ENCODE measurements around the gene STON2. TPM values are rescaled to one million over a fixed set of nuclear protein-coding genes. Genes with fewer than 3 reads are reported as not detected.

STON2 gene
- total and polyA plus RNA-seq, 2 experiments from 2014 or later, result 5.0 to 22.7 TPM

DNA sequence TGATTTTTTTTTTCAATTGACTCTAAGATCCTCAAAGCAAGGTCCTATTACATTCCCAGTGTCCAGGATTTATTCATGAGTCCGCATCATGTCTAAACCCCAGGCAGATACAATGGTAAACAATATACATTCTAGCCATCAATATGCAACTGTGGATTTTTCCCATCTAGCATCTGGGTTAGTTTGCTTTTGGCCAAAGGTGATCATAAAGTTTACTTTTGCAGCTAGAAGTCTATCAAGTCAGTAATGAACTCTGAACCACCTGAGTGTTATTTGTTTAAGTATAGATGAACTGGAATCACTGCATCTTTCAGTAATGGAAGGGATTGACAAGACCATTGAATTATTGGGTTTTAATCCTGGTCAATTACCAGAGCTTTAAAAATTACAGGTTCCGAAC, 80.8 kb downstream of the STON2 start:
- H3K4me3 ChIP-seq, result no peak overlapping the region
- no peaks in the 10 kb centered on the region for H3K27me3 ChIP-seq
- WGBS (ENCODE audit: low lambda C conversion rate, missing lambda C conversion rate), result 90% methylated on average over 2 of the region's 2 CpGs
- H2AFZ ChIP-seq, result no peak overlapping the region
- H3K4me2 ChIP-seq, result no peak overlapping the region
- DNase-seq (ENCODE audit: low spot score), result no peak
- H3K36me3 ChIP-seq (replicated peaks; ENCODE audit: insufficient read depth, low read depth), result no peaks in the 10 kb centered on the region
- H3K27ac ChIP-seq, result peak overlapping the region; percentile 33
- H3K9me3 ChIP-seq (ENCODE audit: low read depth), result no peaks in the 10 kb centered on the region
- peaks cover 22% of the 10 kb centered on the region for H3K4me1 ChIP-seq (ENCODE audit: insufficient read depth)
- H3K79me2 ChIP-seq, result peaks cover 61% of the 10 kb centered on the region
- no peaks in the 10 kb centered on the region for H4K20me1 ChIP-seq (ENCODE audit: insufficient read depth, poor library complexity, severe bottlenecking)
- H3K9me2 ChIP-seq (replicated peaks; ENCODE audit: insufficient read depth), result no peaks in the 10 kb centered on the region
- TF ChIP-seq EZH2phosphoT487 (IDR thresholded peaks at IDR 0.05; ENCODE audit: low read depth, severe bottlenecking, unreplicated experiment) (no peak), EZH2 (IDR thresholded peaks at IDR 0.05; ENCODE audit: borderline replicate concordance) (no peak)
- TF ChIP-seq, protein P1, sequence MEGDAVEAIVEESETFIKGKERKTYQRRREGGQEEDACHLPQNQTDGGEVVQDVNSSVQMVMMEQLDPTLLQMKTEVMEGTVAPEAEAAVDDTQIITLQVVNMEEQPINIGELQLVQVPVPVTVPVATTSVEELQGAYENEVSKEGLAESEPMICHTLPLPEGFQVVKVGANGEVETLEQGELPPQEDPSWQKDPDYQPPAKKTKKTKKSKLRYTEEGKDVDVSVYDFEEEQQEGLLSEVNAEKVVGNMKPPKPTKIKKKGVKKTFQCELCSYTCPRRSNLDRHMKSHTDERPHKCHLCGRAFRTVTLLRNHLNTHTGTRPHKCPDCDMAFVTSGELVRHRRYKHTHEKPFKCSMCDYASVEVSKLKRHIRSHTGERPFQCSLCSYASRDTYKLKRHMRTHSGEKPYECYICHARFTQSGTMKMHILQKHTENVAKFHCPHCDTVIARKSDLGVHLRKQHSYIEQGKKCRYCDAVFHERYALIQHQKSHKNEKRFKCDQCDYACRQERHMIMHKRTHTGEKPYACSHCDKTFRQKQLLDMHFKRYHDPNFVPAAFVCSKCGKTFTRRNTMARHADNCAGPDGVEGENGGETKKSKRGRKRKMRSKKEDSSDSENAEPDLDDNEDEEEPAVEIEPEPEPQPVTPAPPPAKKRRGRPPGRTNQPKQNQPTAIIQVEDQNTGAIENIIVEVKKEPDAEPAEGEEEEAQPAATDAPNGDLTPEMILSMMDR (IDR thresholded peaks at IDR 0.05; ENCODE audit: poor library complexity), result no peak

DNA sequence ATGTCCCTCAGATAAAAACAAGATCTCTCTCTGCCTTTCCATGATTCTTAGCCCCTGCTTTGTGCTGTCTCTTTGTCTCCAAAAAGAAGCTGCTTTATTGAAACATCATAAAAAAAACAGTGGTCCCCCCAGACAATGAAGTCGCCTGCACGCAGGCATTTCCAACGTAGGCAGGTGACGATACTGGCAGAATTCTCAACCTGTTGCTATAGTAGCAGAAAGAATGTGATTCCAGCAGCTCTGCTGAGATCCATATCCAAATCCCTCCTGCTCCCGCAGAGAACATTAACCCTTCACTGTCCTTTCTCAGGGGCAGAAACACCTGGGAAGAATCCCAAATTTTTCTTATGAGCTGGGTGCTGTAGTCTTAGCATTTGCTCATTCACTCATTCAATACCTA, 84.8 kb downstream of the STON2 start:
- H3K4me1 ChIP-seq (ENCODE audit: insufficient read depth), result peaks cover 30% of the 10 kb centered on the region
- peak overlapping the region; percentile 10 for H2AFZ ChIP-seq
- no peaks in the 10 kb centered on the region for H4K20me1 ChIP-seq (ENCODE audit: insufficient read depth, poor library complexity, severe bottlenecking)
- H3K9me3 ChIP-seq (ENCODE audit: low read depth), result no peaks in the 10 kb centered on the region
- H3K36me3 ChIP-seq (replicated peaks; ENCODE audit: insufficient read depth, low read depth), result no peaks in the 10 kb centered on the region
- DNase-seq (ENCODE audit: low spot score), result no peak
- TF ChIP-seq EZH2phosphoT487 (IDR thresholded peaks at IDR 0.05; ENCODE audit: low read depth, severe bottlenecking, unreplicated experiment) (no peak), EZH2 (IDR thresholded peaks at IDR 0.05; ENCODE audit: borderline replicate concordance) (no peak)
- TF ChIP-seq, protein P1 (IDR thresholded peaks at IDR 0.05; ENCODE audit: poor library complexity), result no peak
- peak overlapping the region; percentile 37 for H3K4me2 ChIP-seq
- H3K9me2 ChIP-seq (replicated peaks; ENCODE audit: insufficient read depth), result no peaks in the 10 kb centered on the region
- 20% methylated on average over 5 of the region's 5 CpGs for WGBS (ENCODE audit: low lambda C conversion rate, missing lambda C conversion rate)
- no peak overlapping the region for H3K4me3 ChIP-seq
- no peaks in the 10 kb centered on the region for H3K27me3 ChIP-seq
- peak overlapping the region; percentile 64 for H3K27ac ChIP-seq
- H3K79me2 ChIP-seq, result peaks cover 43% of the 10 kb centered on the region

DNA sequence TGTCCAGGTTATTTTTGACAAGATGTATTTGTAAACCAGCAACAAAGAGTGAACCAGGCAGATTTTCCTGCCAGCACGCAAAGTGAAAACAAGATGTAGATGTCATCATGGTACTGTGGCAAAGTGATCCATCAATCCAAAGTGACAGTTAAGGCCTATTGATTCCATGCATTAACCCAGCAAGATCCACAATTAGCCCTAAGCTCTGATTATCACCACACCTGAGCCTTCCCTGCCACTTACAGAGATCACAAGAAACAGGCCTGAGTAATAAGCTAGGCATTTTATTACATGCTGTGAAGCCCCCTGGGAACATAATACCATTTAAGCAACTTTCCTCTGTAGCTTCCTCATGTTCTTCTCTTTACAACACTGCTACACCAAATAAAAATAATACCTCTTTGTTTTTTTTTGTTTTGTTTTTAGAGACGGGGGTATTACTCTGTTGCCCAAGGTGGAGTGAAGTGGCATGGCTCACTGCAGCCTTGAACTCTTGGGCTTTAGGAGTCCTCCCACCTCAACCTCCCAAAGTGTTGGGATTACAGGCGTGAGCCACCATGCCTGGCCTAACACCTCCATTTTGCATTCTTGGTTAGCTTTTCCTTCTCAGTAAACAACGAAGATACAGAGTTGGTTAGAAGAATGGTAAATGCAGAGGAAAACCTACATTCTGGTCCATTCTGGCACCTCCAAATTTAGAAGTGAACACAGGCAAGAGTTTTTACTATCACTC, 85.5 kb downstream of the STON2 start:
- Histone ChIP-seq H2AFZ (no peak overlapping the region), H3K79me2 (peaks cover 47% of the 10 kb centered on the region), H3K4me1 (ENCODE audit: insufficient read depth) (peaks cover 23% of the 10 kb centered on the region), H3K36me3 (replicated peaks; ENCODE audit: insufficient read depth, low read depth) (no peaks in the 10 kb centered on the region), H3K4me3 (no peak overlapping the region), H4K20me1 (ENCODE audit: insufficient read depth, poor library complexity, severe bottlenecking) (no peaks in the 10 kb centered on the region), H3K27me3 (no peaks in the 10 kb centered on the region), H3K27ac (peak overlapping the region; percentile 64), H3K9me3 (ENCODE audit: low read depth) (no peaks in the 10 kb centered on the region), H3K4me2 (peak overlapping the region; percentile 37), H3K9me2 (replicated peaks; ENCODE audit: insufficient read depth) (no peaks in the 10 kb centered on the region)
- TF ChIP-seq EZH2 (IDR thresholded peaks at IDR 0.05; ENCODE audit: borderline replicate concordance), result no peak
- TF ChIP-seq, protein P1 (IDR thresholded peaks at IDR 0.05; ENCODE audit: poor library complexity), result no peak
- no peak for TF ChIP-seq EZH2phosphoT487 (IDR thresholded peaks at IDR 0.05; ENCODE audit: low read depth, severe bottlenecking, unreplicated experiment)
- no peak for DNase-seq (ENCODE audit: low spot score)
- 77% methylated on average over 4 of the region's 4 CpGs for WGBS (ENCODE audit: low lambda C conversion rate, missing lambda C conversion rate)

Measured in hepatocyte (in vitro differentiated cells).